Trophoblast cell (in vitro differentiated cells and primary cell): ENCODE measurements around the gene ZSWIM6.

Source experiments
- DNase-seq, 2 donors: peaks; one replicate each; pipeline ENCODE4 v3.0.0-alpha.2; 2016
- H2AFZ ChIP-seq: 2 replicates; pipeline ENCODE4 v1.6.1; 2013; ENCODE audit warnings: low read length, moderate library complexity, mild to moderate bottlenecking; ENCODE audit not compliant: insufficient read depth, poor library complexity
- H2AK5ac ChIP-seq: 2 replicates; pipeline ENCODE4 v1.6.1; 2013; ENCODE audit warnings: mild to moderate bottlenecking, low read length
- H2BK120ac ChIP-seq: 2 replicates; pipeline ENCODE4 v1.6.1; 2013; ENCODE audit warnings: low read length, mild to moderate bottlenecking, moderate library complexity; ENCODE audit not compliant: insufficient read depth, poor library complexity
- H2BK12ac ChIP-seq: 2 replicates; pipeline ENCODE4 v1.6.1; 2013; ENCODE audit warnings: mild to moderate bottlenecking, low read length, moderate library complexity
- H2BK5ac ChIP-seq: 2 replicates; pipeline ENCODE4 v1.6.1; 2013; ENCODE audit warnings: low read length, low read depth, moderate library complexity, mild to moderate bottlenecking; ENCODE audit not compliant: poor library complexity
- H3K14ac ChIP-seq: 2 replicates; pipeline ENCODE4 v1.6.1; 2013; ENCODE audit warnings: mild to moderate bottlenecking, low read length
- H3K18ac ChIP-seq: 2 replicates; pipeline ENCODE4 v1.6.1; 2013; ENCODE audit warnings: mild to moderate bottlenecking, low read length
- H3K23ac ChIP-seq: 2 replicates; pipeline ENCODE4 v1.6.1; 2013; ENCODE audit warnings: low read length
- H3K27ac ChIP-seq: 2 replicates; pipeline ENCODE4 v1.5.1; 2013; ENCODE audit warnings: low read depth, mild to moderate bottlenecking, inconsistent platforms, low read length, moderate library complexity
- H3K27me3 ChIP-seq: 2 replicates; pipeline ENCODE4 v1.6.1; 2013; ENCODE audit warnings: inconsistent platforms, mild to moderate bottlenecking, low read length, moderate library complexity; ENCODE audit not compliant: insufficient read depth
- H3K36me3 ChIP-seq, 2 experiments: 1 replicate in 1 of 2; 2 replicates in 1 of 2; pipeline ENCODE4 v1.6.1; 2013; ENCODE audit warnings: low read length in 2 of 2, mild to moderate bottlenecking in 2 of 2, moderate library complexity in 1 of 2; ENCODE audit not compliant: insufficient read depth in 2 of 2, control insufficient read depth in 1 of 2
- H3K4ac ChIP-seq: 2 replicates; pipeline ENCODE4 v1.6.1; 2013; ENCODE audit warnings: low read depth, mild to moderate bottlenecking, low read length, moderate library complexity
- H3K4me1 ChIP-seq, 2 experiments: 1 replicate in 1 of 2; 2 replicates in 1 of 2; pipeline ENCODE4 v1.6.1; 2013; ENCODE audit warnings: low read length in 2 of 2, mild to moderate bottlenecking in 2 of 2, moderate library complexity in 1 of 2; ENCODE audit not compliant: insufficient read depth in 2 of 2, control insufficient read depth in 1 of 2
- H3K4me2 ChIP-seq: 2 replicates; pipeline ENCODE4 v1.6.1; 2013; ENCODE audit warnings: inconsistent platforms, mild to moderate bottlenecking, low read length, moderate library complexity
- H3K4me3 ChIP-seq: 2 replicates; pipeline ENCODE4 v1.5.1; 2013; ENCODE audit warnings: mild to moderate bottlenecking, low read depth, low read length, inconsistent platforms
- H3K79me1 ChIP-seq: one replicate; pipeline ENCODE4 v1.6.1; 2013; ENCODE audit warnings: low read length
- H3K79me2 ChIP-seq: 2 replicates; pipeline ENCODE4 v1.6.1; 2013; ENCODE audit warnings: low read length, mild to moderate bottlenecking; ENCODE audit not compliant: control insufficient read depth, insufficient read depth, poor library complexity
- H3K9ac ChIP-seq: 2 replicates; pipeline ENCODE4 v1.6.1; 2013; ENCODE audit warnings: mild to moderate bottlenecking, low read length
- H3K9me3 ChIP-seq: 2 replicates; pipeline ENCODE4 v1.6.1; 2013; ENCODE audit warnings: low read depth, mild to moderate bottlenecking, control low read depth, inconsistent platforms, low read length; ENCODE audit not compliant: insufficient read depth
- H4K12ac ChIP-seq: 2 replicates; pipeline ENCODE4 v1.6.1; 2013; ENCODE audit warnings: low read depth, mild to moderate bottlenecking, low read length, moderate library complexity
- H4K8ac ChIP-seq: 2 replicates; pipeline ENCODE4 v1.6.1; 2013; ENCODE audit warnings: low read depth, mild to moderate bottlenecking, low read length, moderate library complexity
- H4K91ac ChIP-seq: one replicate; pipeline ENCODE4 v1.6.1; 2013; ENCODE audit warnings: low read depth, mild to moderate bottlenecking, low read length, moderate library complexity
- WGBS: extraction: QIAGEN DNeasy Blood & Tissue Kit; methylation state at CpG from one replicate; pipeline ENCODE4 v1.1.7; 2013; ENCODE audit warnings: missing lambda C conversion rate; ENCODE audit not compliant: insufficient read length, insufficient coverage; ENCODE audit errors: extremely low coverage; 5-methylcytosine and 5-hydroxymethylcytosine counted together

Gene ZSWIM6

DNA sequence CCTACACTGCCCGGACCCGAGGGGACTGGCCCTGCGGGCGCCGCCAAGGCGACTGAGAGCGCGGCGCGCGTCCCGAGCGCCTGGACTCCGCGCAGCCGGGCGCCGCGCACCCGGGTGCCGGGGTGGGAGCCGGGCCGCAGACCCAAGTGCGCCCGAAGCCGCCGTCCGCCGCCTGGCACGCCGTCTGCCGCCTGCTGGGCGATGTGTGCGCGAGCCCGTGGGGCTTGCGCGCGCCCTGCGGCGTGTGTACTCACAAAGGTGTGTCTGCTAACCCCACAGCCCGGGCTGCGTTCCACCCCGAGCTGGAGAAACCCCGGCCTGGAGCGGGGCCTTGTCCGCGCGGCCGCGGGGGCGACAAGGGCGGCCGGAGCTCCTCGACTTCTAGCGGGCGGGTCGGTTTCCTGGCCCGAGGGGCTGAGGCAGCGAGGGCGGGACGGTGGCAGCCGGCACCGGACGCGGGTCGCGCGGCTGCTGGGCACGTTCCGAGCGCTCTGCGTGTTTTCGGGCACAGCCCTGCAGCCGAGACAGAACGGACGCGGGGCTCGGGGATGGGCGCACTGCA is 1.1 kb upstream of the ZSWIM6 start:
- Histone ChIP-seq H4K91ac (peak overlapping the region; percentile 44), H3K9ac (peak overlapping the region; percentile 79), H3K4me2 (peak overlapping the region; percentile 90), H2BK12ac (peak overlapping the region; percentile 18), H3K27me3 (peaks cover 28% of the 10 kb centered on the region), H3K4me1 (peaks cover 3 to 7% of the 10 kb centered on the region in 2 experiments), H3K79me2 (peaks cover 15% of the 10 kb centered on the region), H3K14ac (peak overlapping the region; percentile 25), H2AK5ac (peak overlapping the region; percentile 26), H3K27ac (peak overlapping the region; percentile 63), H3K79me1 (peaks cover 20% of the 10 kb centered on the region), H3K18ac (peak overlapping the region; percentile 92), H3K23ac (no peak overlapping the region), H4K8ac (peak overlapping the region; percentile 70), H4K12ac (peak overlapping the region; percentile 2), H3K36me3 (no peaks in the 10 kb centered on the region), H2BK5ac (peak overlapping the region; percentile 87), H3K4me3 (peak overlapping the region; percentile 87), H2AFZ (peak overlapping the region; percentile 34), H2BK120ac (peak overlapping the region; percentile 88), H3K9me3 (no peaks in the 10 kb centered on the region), H3K4ac (no peak overlapping the region)
- peak; percentile 33 to 45 for DNase-seq
- WGBS, result no CpG with 5 or more reads among the region's 80 CpGs

DNA sequence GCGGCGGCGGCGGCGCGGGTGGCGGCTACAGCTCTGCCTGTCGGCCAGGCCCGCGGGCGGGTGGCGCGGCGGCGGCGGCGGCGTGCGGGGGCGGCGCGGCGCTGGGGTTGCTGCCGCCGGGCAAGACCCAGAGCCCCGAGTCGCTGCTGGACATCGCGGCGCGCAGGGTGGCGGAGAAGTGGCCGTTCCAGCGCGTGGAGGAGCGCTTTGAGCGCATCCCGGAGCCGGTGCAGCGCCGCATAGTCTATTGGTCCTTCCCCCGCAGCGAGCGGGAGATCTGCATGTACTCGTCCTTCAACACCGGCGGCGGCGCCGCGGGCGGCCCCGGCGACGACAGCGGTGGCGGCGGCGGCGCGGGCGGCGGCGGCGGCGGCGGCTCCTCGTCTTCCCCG is 296 bp downstream of the ZSWIM6 start:
- Histone ChIP-seq H2BK5ac (peak overlapping the region; percentile 18), H2BK120ac (no peak overlapping the region), H3K79me2 (peaks cover 16% of the 10 kb centered on the region), H3K9me3 (no peaks in the 10 kb centered on the region), H2AFZ (peak overlapping the region; percentile 45), H3K36me3 (no peaks in the 10 kb centered on the region), H4K8ac (no peak overlapping the region), H2BK12ac (no peak overlapping the region), H3K4ac (no peak overlapping the region), H3K4me3 (peak overlapping the region; percentile 98), H3K18ac (peak overlapping the region; percentile 94), H3K14ac (peak overlapping the region; percentile 94), H4K12ac (no peak overlapping the region), H4K91ac (no peak overlapping the region), H3K23ac (no peak overlapping the region), H3K4me1 (peaks cover 3 to 7% of the 10 kb centered on the region in 2 experiments), H3K27ac (peak overlapping the region; percentile 75), H3K79me1 (peaks cover 20% of the 10 kb centered on the region), H2AK5ac (no peak overlapping the region), H3K4me2 (peak overlapping the region; percentile 73), H3K27me3 (peaks cover 26% of the 10 kb centered on the region), H3K9ac (peak overlapping the region; percentile 94)
- no CpG with 5 or more reads among the region's 69 CpGs for WGBS
- peak in 1 of 2 donors; percentile 39 for DNase-seq

DNA sequence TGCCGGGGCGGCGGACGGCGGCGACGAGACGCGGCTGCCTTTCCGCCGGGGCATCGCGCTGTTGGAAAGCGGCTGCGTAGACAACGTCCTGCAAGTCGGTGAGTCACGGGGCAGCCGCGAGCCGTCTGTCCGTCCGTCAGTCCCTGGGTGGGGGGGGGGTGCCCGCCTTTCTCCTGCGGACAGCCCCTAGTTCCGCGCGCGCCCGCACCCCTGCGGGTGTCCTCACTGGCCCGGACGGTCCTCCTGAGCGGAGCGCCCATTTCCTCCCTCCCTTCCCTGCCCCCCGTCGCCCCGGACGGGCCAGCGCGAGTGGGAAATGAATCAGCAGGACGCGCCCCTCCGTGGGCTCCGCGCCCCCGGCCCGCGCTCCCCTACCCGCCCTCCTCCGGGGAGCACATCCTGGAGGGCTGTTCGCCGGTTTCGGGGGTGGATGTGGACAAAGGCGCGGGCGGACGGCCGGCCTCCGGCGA is 828 bp downstream of the ZSWIM6 start:
- peaks cover 22% of the 10 kb centered on the region for H3K27me3 ChIP-seq
- peak overlapping the region; percentile 91 for H3K4me2 ChIP-seq
- H3K79me1 ChIP-seq, result peaks cover 20% of the 10 kb centered on the region
- no peaks in the 10 kb centered on the region for H3K36me3 ChIP-seq
- H4K91ac ChIP-seq, result peak overlapping the region; percentile 26
- peak in 1 of 2 donors; percentile 20 for DNase-seq
- H2BK120ac ChIP-seq, result no peak overlapping the region
- no CpG with 5 or more reads among the region's 61 CpGs for WGBS
- H2BK12ac ChIP-seq, result peak overlapping the region; percentile 1
- H3K4ac ChIP-seq, result peak overlapping the region; percentile 35
- H4K8ac ChIP-seq, result no peak overlapping the region
- H2AK5ac ChIP-seq, result no peak overlapping the region
- H2AFZ ChIP-seq, result no peak overlapping the region
- peak overlapping the region; percentile 50 for H3K18ac ChIP-seq
- no peak overlapping the region for H3K27ac ChIP-seq
- H3K14ac ChIP-seq, result peak overlapping the region; percentile 29
- H3K9ac ChIP-seq, result peak overlapping the region; percentile 85
- H3K4me1 ChIP-seq, result peaks cover 3 to 7% of the 10 kb centered on the region in 2 experiments
- no peaks in the 10 kb centered on the region for H3K9me3 ChIP-seq
- no peak overlapping the region for H3K23ac ChIP-seq
- peak overlapping the region; percentile 88 for H3K4me3 ChIP-seq
- H3K79me2 ChIP-seq, result peaks cover 16% of the 10 kb centered on the region
- no peak overlapping the region for H2BK5ac ChIP-seq
- no peak overlapping the region for H4K12ac ChIP-seq

DNA sequence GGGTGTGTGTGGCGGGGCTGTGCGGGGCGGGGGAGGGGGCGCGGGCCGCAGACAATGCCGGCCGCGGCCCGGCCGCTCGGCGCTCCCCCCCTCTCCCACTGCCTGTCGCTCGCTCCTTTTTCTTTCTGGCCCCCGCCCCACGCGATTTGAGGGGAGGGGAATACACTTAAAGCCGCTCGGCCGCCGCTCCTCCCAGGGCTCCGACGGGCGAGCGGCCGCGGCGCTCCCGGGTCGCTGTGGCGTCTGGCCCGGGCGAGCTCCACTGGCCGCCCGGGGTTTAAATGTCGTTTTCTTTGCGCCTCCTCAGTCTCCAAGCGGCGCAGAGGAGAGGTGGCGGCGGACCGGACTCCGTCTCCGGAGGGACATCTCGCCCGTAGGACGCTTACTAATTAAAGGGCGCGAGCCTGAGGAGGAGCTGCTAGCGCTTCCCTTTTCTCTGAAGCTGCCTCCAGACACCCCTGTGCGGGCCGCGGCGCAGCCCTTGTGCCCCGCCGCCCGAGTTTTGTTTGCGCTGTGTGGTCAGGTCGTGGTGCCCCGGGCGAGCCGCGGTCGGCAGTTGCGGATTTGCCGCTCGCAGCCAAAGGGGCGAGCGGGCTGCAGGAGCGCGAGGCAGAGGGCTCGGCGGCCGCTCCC is 1.4 kb downstream of the ZSWIM6 start:
- H3K36me3 ChIP-seq, result no peaks in the 10 kb centered on the region
- peak overlapping the region; percentile 80 for H3K14ac ChIP-seq
- no peak overlapping the region for H2BK12ac ChIP-seq
- peaks cover 3 to 7% of the 10 kb centered on the region in 2 experiments for H3K4me1 ChIP-seq
- H4K12ac ChIP-seq, result peak overlapping the region; percentile 48
- peak overlapping the region; percentile 28 for H4K91ac ChIP-seq
- H3K79me2 ChIP-seq, result peaks cover 16% of the 10 kb centered on the region
- H4K8ac ChIP-seq, result peak overlapping the region; percentile 31
- peak overlapping the region; percentile 88 for H3K4me3 ChIP-seq
- no peak overlapping the region for H3K23ac ChIP-seq
- no peak overlapping the region for H2AFZ ChIP-seq
- peak; percentile 26 to 53 for DNase-seq
- peak overlapping the region; percentile 34 for H2BK5ac ChIP-seq
- H3K27me3 ChIP-seq, result peaks cover 17% of the 10 kb centered on the region
- H3K79me1 ChIP-seq, result peaks cover 20% of the 10 kb centered on the region
- H3K4ac ChIP-seq, result peak overlapping the region; percentile 87
- no CpG with 5 or more reads among the region's 75 CpGs for WGBS
- H2AK5ac ChIP-seq, result no peak overlapping the region
- peak overlapping the region; percentile 14 for H2BK120ac ChIP-seq
- H3K27ac ChIP-seq, result no peak overlapping the region
- H3K9ac ChIP-seq, result peak overlapping the region; percentile 93
- H3K9me3 ChIP-seq, result no peaks in the 10 kb centered on the region
- peak overlapping the region; percentile 91 for H3K4me2 ChIP-seq
- H3K18ac ChIP-seq, result peak overlapping the region; percentile 61
